Thyroid gland (tissue), 4 donors: ENCODE results near the gene BRSK2. TPM values are rescaled to one million over a fixed set of nuclear protein-coding genes. Genes with fewer than 3 reads are reported as not detected.

Source experiments
- DNase-seq, 2 donors: peaks; one replicate each; pipeline ENCODE4 v3.0.0-alpha.2; 2019
- H3K27ac ChIP-seq, 3 donors: fragments of 200-600 bp; sonication (generic); 1 replicate in 2 of 3; 2 replicates in 1 of 3; pipeline ENCODE4 v1.5.1; 2016 to 2019; ENCODE audit warnings: mild to moderate bottlenecking in 1 of 3, moderate library complexity in 1 of 3
- H3K27me3 ChIP-seq: fragments of 200-600 bp; sonication (generic); one replicate; pipeline ENCODE4 v1.5.1; 2019
- H3K36me3 ChIP-seq, 2 donors: fragments of 200-600 bp; sonication (generic); one replicate each; pipeline ENCODE4 v1.5.1; 2016 to 2019
- H3K4me1 ChIP-seq, 2 donors: fragments of 200-600 bp; sonication (generic); one replicate each; pipeline ENCODE4 v1.5.1; 2017 to 2019
- H3K4me3 ChIP-seq, 3 donors: fragments of 200-600 bp; sonication (generic); replicated peaks in 1 of 3; 1 replicate in 2 of 3; 2 replicates in 1 of 3; pipeline ENCODE4 v1.5.1; 2016; ENCODE audit warnings: mild to moderate bottlenecking in 1 of 3
- H3K9me3 ChIP-seq: fragments of 200-600 bp; sonication (generic); one replicate; pipeline ENCODE4 v1.5.1; 2017
- CTCF ChIP-seq, 6 experiments: fragments of 200-600 bp in 3 of 6; fragments of 450-650 bp in 3 of 6; sonication (generic) in 3 of 6; IDR thresholded peaks; one replicate each; pipeline ENCODE4 v1.5.1; 2016 to 2019; ENCODE audit warnings: antibody characterized with exemption in 6 of 6, mild to moderate bottlenecking in 2 of 6, inconsistent platforms in 1 of 6, moderate library complexity in 1 of 6
- POLR2A ChIP-seq, 2 donors: fragments of 450-650 bp; IDR thresholded peaks; one replicate each; pipeline ENCODE4 v1.6.1; 2017; ENCODE audit warnings: antibody characterized with exemption in 2 of 2, mild to moderate bottlenecking in 2 of 2, moderate library complexity in 1 of 2
- WGBS, 2 donors: methylation state at CpG; one replicate each; pipeline ENCODE4 v1.1.5; 2017; 5-methylcytosine and 5-hydroxymethylcytosine counted together
- intact Hi-C: fragments of 100-400 bp; cut with DNase I; formaldehyde crosslinking; loops from one replicate; pipeline ENCODE4 v1.15.1; 2023
- total RNA-seq, 4 donors: library from RNA; depleted of rRNA; stranded (reverse); fragments of >200 nt; gene quantifications; one replicate each; pipeline ENCODE4 v1.2.3, GENCODE V29; 2016

Gene BRSK2
- total RNA-seq, 4 donors from 2014 or later, result 0.34 to 2.2 (median 0.81) TPM

GRCh38 chr11:1348146-1348795, 41.5 kb upstream of the BRSK2 start:
- Histone ChIP-seq H3K4me1 (no peaks in the 10 kb centered on the region), H3K27ac (no peak overlapping the region), H3K36me3 (no peaks in the 10 kb centered on the region), H3K27me3 (no peaks in the 10 kb centered on the region), H3K4me3 (no peak overlapping the region), H3K9me3 (no peaks in the 10 kb centered on the region)
- no peak for TF ChIP-seq POLR2A (IDR thresholded peaks at IDR 0.05)
- TF ChIP-seq CTCF (IDR thresholded peaks at IDR 0.05), result no peak
- WGBS, 2 donors, result 95 to 98% methylated on average over 14 of the region's 14 CpGs
- DNase-seq, result no peak
- intact Hi-C loops, result no loop called here

GRCh38 chr11:1348796-1349326, 40.9 kb upstream of the BRSK2 start:
- WGBS, 2 donors, result 48 to 79% methylated on average over 11 to 22 of the region's 25 CpGs
- no peaks in the 10 kb centered on the region for H3K27me3 ChIP-seq
- H3K9me3 ChIP-seq, result no peaks in the 10 kb centered on the region
- DNase-seq, result no peak
- H3K4me1 ChIP-seq, result no peaks in the 10 kb centered on the region
- intact Hi-C loops, result no loop called here
- no peaks in the 10 kb centered on the region for H3K36me3 ChIP-seq
- no peak overlapping the region for H3K4me3 ChIP-seq
- no peak for TF ChIP-seq CTCF (IDR thresholded peaks at IDR 0.05)
- no peak for TF ChIP-seq POLR2A (IDR thresholded peaks at IDR 0.05)
- no peak overlapping the region for H3K27ac ChIP-seq

- intact Hi-C loops, result no loop called here
- Histone ChIP-seq H3K27me3 (no peaks in the 10 kb centered on the region), H3K9me3 (no peaks in the 10 kb centered on the region), H3K27ac (no peak overlapping the region), H3K4me3 (no peak overlapping the region), H3K4me1 (no peaks in the 10 kb centered on the region), H3K36me3 (no peaks in the 10 kb centered on the region)
- TF ChIP-seq CTCF (IDR thresholded peaks at IDR 0.05), result no peak
- TF ChIP-seq POLR2A (IDR thresholded peaks at IDR 0.05), result no peak
- no peak for DNase-seq
- 75 to 83% methylated on average over 23 to 24 of the region's 29 CpGs for WGBS, 2 donors
Observed at GRCh38 chr11:1349327-1350041, 40.2 kb upstream of the BRSK2 start.

- 76 to 80% methylated on average over 16 to 22 of the region's 22 CpGs for WGBS, 2 donors
- no peaks in the 10 kb centered on the region for H3K27me3 ChIP-seq
- H3K9me3 ChIP-seq, result no peaks in the 10 kb centered on the region
- no peaks in the 10 kb centered on the region for H3K36me3 ChIP-seq
- no peak overlapping the region for H3K27ac ChIP-seq
- no peak for DNase-seq
- no peak overlapping the region for H3K4me3 ChIP-seq
- H3K4me1 ChIP-seq, result no peaks in the 10 kb centered on the region
- TF ChIP-seq POLR2A (IDR thresholded peaks at IDR 0.05) (no peak), CTCF (IDR thresholded peaks at IDR 0.05) (no peak)
- intact Hi-C loops, result no loop called here
Observed at GRCh38 chr11:1350086-1350725, 39.5 kb upstream of the BRSK2 start.
